Hepatic stellate cell (primary cell): ENCODE data around the gene CDK8.
"Not testable (repeated sequence)": the region's sequence is repeated elsewhere in the genome, so short reads cannot be mapped to it uniquely, and the experiment has no call there.

Experiments used
- DNase-seq: peaks from one replicate; pipeline ENCODE4 v3.0.0; 2011; ENCODE audit warnings: low spot score

The CDK8 gene

DNA sequence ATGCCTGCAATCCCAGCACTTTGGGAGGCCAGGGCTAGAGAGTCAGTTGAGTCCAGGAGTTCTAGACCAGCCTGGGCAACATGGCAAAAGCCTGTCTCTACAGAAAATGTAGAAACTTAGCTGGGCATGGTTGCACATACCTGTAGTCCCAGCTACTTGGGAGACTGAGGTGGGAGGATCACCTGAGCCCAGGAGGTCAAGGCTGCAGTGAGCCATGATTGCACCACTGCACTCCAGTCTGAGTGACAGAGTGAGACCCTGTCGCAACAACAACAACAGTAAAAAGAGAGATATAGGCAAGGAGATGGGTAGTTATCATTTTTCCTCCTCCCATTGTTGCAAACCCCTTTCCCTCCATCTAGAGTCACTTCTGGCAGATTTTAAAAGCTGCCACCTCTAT lies 62.2 kb downstream of the CDK8 start:
- DNase-seq: not testable (repeated sequence)

DNA sequence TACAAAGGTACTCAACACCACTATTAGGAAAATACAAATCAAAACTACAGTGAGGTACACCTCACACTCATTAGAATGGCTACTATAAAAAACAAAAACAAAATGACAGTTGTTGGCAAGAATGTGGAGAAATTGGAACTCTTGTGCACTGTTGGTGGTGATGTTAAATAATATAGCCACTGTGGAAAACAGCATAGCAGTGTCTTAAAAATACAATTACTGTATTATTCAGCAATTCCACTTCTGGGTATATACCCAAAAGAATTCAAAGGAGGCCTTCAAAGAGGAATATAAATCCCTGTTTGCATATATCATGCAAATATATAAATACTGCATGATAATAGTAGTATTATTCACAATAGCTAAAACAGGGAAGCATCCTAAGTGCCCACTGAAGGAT lies 66.8 kb downstream of the CDK8 start:
- no peak for DNase-seq

DNA sequence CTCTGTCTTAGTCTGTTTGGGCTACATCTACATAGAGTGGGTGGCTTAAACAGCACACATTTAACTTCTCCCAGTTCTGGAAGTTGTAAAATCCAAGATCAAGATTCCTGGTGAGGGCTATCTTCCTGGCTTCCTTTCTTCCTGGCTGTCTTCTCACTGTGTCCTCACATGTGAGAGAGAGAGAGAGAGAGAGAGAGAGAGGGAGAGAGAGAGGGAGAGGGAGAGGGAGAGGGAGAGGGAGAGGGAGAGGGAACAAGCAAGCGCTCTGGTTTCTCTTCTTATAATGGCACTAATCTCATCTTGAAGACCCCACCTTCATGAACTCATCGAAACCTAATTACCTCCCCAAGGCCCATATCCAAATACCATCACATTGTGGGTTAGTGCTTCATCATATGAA lies 69.2 kb downstream of the CDK8 start:
- DNase-seq: no peak

DNA sequence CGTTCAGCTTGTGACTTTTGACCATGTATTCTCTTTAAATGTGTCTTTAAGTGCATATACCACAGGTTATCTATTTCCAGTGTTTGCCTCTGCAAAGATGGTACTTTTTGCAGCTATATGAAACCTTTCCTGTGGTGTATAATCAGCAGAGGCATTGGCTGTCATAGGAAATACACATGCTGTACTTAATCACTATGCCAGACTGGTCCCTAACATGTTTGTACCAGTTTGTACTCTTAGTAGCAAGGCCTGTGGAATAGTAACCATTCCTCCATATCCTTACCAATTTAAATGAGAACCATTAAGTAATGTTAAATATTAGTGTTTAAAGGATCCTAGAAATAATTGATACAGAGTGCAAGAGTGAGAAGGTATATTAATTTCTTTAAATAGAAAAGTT lies 69.8 kb downstream of the CDK8 start:
- no peak for DNase-seq

DNA sequence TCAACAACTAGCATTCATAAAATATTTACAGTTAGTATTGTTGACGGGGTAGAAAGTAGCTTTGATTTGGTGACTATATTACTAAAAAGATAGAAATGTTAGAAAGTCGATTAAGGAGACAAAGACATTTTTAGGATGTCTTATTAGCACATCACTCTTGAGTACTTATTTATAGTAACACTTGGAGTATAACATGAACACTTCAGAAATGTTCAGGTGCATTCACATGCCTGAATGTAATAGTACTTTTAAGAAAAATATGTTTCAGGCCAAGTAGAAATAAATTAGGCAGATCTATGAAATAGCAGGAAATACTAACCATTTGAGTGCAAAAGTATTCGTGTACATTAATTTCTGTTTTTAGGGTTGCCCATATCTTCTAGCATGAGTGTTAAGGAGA lies 70.4 kb downstream of the CDK8 start:
- no peak for DNase-seq

DNA sequence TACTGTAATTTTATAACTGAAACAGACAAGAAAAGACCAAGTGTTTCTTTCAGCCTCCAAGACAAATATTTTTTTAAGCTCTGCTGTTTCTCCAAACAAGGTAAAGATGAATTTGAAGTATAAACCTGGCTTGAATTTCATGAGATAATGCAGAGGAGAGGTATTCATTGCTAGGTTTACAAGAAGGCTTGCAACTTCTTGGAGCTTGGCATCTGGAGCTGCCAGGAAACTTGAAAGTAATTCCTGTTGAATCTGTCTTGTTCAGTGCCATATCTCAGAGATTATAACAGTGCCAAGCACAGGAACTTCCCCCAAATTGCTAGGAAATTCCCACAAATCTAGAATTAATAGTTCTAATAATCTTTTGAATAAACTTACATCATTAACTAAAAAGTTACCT lies 70.9 kb downstream of the CDK8 start:
- DNase-seq: no peak

DNA sequence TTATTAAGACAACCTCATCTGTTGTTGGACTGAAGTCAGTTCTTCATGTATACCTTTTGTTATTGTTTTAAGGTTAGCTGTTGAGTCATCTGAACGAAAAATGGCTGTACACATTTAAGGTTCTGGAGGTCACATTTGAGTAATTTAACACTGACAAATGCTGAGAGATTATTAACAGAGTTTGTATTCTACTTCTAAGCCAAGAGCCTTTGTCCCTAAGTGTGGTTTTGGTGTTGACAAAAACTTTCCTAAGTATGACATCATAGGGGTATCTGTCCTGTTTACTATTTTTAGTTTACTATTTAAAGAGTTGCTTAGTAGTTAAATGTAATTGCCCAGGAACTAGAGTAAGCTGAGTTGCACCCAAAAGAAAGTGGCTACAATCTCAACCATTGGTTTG lies 71.9 kb downstream of the CDK8 start:
- no peak for DNase-seq

DNA sequence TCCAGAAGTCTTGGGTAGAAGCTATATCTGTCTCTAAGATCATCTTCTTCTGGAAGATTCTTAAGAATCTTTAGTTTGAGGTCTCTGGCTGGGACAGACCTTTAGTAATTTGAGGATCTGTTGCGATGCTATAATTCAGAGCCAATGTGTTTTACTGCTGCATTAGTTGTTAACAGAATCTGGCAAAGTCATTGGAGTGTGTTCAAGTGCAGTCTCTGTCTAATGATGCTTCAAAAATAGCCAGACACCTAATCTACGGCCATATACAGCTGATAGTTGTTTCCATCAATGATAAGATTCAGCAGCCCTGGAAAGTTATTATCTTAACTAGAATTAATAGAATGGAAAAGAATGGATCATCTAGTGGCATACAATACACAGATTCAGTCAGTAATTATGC lies 72.6 kb downstream of the CDK8 start:
- no peak for DNase-seq

DNA sequence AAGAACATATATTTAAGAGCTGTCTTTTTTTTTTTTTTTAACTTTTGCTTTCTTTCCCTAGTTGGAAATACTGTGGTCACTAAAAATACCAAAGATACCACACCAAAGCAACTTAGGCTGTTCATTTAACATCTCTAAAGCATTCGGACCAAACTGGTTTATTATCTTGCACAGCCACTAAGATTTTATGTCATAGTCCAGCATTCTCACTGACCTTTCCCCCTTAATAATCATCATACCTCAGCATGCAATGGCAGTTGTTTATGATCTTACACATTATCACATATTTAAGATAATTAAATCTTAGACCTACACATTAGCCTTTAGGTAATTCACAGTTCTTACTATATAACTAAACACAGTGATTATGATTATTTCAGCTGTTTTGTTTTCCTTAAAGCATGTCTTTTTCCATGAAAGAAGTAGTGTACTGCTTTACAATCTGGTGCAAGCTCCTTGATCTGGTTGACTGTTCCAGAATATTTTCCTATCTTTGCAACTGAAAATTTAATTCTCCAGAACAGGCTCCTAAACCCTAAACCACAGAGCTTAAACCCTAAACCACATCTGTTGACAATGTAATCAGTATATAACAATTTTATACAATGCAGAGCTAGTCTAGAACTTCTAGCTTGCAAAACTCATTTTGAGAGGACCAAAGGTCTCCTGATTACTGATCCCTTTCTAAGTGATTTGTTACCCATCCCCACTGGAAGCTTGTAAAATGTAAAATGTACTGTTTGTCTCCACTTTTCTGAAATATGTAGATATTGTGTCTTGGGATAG lies 74.2 kb downstream of the CDK8 start:
- no peak for DNase-seq

DNA sequence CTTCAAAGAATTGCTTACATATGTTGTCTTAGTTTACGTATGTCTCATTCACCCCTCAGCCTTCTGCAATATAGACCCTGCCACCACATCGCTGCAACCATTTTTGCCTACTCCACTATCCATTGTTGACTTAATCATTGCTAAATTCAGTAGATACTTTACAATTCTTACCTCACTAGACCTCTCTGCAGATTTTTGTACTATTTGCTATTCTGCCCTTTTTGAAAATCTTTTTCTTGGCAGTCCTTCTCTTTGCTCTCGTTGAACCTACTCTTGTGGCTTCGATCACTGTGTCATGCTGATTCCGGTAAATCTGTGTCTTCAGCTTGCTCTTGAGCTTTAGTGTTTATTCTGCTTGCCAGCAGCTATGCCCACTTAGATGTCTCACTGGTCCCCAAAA lies 81.2 kb downstream of the CDK8 start:
- DNase-seq: no peak

DNA sequence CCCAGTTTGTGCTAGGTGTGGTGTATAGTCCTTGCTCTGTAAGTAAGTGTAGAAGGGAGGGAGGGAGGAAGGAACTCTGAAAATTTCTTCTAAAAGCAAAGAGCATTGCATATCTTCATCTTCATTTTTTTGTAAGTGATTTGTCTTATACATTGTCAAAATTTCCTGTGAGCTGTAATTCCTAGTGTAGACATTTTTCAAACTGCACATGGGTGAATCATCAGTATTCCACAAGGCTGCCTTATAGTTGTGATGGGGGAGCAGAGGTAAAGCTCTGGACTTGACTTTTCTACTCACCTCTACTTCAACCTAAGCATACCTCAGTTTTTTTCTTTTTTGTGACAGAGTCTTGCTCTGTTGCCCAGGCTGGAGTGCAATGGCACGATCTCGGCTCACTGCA lies 86.9 kb downstream of the CDK8 start:
- DNase-seq: no peak

DNA sequence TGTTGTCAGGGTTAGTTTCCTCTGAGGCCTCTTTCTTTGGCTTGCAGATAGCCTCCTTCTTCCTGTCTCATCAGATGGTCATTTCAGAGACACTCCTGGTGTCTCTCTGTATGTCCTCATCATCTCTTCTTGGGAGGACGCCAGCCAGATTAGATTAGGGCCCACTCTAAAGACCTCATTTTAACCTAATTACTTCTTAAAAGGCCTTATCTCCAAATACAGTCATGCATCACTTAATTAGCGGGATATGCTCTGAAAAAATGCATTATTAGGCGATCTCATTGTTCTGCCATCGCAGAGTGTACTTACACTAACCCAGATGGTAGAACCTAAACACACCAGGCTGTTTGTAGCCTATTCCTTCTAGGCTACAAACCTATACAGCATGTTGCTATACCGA lies 89.0 kb downstream of the CDK8 start:
- DNase-seq: no peak

DNA sequence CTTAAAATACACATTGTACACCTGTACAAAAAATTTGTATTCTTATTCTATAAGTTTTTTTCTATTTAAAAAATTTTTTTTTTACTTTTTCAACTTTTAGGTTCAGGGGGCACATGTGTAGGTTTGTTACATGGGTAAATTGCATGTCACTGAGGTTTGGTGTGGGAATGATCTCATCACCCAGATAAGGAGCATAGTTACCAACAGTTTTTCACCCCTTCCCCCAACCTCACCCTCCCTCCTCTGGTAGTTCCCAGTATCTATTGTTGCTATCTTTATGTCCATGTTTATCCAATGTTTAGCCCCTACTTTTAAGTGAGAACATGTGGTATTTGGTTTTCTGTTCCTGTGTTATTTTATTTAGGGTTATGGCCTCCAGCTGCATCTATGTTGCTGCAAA lies 89.9 kb downstream of the CDK8 start:
- no peak for DNase-seq

DNA sequence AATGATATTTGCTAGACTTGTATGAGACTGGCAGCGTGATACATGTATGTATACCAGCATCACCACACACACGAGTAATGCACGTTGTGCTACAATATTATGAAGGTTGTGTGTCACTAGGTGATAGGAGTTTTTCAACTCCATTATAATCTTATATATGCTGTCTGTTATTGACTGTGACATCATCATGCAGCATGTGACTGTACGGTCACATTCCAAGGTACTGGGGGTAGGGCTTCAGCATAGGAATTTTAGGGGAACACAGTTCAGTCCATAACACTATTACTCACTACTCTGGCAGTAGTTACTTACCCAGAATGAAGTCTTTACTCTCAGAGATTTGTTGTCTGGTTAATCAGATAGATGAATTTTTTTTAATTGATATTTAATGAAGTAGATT lies 91.1 kb downstream of the CDK8 start:
- no peak for DNase-seq

DNA sequence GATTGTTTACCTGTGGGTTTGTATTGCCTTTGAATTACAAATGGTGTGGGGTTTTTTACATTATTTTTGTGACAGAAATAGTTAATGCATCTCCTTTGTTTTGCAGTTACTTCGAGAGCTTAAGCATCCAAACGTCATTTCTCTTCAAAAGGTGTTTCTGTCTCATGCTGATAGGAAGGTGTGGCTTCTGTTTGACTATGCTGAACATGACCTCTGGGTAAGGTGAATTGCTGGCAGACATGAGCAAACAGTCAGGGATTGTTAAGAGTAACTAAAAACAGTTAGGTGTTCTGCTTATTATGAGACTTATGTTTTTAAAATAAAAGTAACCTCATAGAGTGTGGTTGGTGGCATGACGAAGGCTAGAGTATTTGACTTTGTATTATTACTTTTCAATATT lies 95.0 kb downstream of the CDK8 start:
- no peak for DNase-seq

DNA sequence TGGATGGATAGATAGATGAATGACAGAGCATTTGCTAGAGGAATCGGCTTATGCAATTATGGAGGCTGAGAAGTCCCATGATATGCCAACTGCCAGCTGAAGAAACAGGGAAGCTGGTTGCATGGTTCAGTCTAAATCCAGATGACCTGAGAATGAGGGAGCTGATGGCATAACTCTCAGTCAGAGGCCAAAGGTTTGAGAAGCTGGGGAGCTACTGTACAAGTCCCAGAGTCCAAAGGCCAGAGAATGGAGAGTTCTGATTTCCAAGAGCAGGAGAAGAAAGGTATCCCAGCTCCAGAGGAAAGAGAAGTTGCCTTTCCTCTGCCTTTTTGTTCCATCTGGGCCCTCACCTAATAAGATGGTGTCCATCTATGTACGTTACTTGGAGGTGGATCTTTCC lies 108.3 kb downstream of the CDK8 start:
- DNase-seq: no peak

DNA sequence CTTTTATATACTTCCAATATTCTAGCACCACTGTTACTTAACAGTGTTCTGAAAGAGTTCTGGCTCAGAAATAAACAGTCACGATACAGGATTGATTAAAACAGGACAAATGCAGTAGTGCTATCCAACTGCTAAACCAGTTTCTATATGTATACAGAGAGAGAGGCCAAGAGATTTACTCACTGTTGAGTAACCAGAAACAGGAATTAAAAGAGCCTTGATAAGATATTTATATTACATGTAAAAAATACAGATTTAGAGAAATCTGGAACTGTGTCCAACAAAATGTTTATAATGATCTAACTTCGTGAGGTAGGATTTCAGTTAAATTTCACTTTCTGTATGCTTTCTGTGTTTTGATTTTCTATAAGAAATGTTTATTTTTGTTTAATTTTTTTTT lies 116.6 kb downstream of the CDK8 start:
- no peak for DNase-seq

DNA sequence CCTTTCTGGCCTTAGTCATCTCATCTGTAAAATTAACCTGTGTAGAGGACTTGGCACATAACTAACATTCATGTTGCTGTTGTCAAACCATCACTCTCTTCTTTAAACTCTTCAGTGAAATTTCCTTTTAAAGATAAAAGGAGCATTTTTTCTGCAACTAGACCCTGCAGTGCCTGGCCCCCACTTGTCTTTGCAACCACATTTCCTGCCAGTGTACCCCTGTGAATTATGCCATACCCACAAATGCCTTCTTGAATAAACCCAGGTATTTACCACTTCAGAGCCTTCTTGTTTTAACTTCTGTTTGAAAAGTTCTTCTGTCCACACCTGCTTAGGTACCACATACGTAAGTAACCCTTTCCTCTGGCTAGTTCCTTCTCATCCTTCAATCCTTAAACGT lies 118.8 kb downstream of the CDK8 start:
- no peak for DNase-seq

DNA sequence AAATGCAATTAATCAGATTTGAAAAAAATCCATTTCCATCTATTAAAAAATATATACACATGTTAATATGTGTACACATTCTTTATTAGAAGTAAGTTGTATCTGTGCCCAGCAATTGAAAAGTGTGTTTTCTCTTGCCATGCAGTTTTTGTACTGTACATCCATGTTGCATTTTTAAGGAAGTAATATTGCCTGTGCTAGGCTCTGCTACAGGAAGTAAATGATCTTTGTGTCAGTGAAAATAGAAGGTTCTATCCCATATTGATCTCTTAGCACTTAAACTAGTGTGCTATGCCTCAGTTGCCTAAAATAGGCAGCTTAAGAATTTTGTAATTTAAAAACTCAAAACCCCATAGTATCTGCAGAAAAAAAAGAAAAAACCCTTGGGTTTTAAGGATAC lies 122.5 kb downstream of the CDK8 start:
- no peak for DNase-seq

DNA sequence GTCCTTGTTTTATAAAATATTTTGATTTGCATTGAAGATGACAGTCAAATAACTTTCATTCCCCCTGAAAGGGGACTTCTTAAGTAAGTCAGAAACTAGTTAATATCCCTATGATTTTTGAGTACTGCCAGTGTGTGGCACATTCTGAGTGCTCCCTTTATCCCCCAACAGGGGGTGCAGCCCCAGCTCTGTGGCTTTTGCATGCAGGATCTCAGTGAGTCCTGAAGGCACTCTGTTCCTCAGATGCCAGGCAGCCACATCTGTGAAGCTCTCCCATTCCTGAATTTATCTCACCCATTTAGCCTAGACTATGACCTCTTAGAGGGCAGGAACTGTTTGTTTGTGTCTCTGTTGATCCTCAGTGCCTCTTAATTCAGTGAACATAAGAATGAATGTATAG lies 123.1 kb downstream of the CDK8 start:
- peak; percentile 5 for DNase-seq

DNA sequence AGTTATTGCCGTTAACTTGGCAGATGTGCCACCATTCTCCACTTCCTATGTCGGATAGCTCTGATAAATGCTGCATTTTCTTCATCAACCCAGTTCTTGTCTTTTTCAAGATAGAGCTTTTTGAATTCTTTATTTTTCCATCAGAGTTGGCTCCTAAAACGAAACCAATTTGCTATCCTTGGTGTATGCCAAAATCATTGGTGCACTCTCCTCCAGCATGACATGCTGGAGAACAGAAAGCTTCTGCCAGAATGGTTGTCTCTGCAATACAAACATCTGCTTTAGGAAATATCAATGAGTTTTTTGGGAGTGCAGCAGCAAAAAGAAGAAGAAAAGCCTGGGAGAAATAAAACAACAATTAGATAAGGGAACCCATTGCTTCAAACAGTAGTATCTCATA lies 124.2 kb downstream of the CDK8 start:
- no peak for DNase-seq

DNA sequence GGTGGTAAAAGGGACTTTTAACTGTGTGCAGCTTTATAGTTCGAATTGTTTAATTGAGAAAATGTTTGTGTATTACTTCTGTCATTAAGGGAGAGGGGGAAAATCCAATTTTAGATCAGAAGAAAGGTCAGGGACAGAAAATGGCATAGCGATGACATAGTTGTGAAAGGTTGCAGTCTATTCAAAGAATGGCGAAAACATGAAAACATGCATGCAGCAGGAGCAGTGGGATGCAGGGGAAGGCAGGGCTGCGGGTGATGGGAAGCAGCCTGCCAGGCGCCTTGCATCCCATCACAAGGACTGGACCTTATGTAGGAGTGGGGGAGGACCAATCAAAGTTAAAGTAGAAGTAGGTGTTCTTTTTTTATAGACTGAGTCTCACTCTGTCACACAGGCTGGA lies 125.9 kb downstream of the CDK8 start:
- DNase-seq: no peak

DNA sequence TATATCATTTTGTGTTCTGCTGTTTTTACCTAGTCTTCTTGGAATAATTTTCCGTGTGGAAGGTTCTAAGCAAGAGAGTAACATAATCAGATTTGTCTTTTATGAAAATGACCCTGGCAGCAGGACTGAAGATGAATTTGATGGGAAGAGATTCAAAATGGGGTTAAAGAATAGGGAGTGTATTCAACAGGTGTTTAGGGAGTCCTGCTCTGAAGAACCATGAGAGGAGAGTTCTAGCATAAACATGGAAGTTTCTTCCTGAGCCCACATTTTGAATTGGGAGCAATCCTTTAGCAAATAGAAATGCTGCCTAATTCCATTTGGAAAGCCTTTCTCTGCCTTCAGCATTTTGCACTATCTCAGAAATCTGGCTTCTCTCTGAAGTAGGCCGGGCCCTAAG lies 127.0 kb downstream of the CDK8 start:
- DNase-seq: no peak

DNA sequence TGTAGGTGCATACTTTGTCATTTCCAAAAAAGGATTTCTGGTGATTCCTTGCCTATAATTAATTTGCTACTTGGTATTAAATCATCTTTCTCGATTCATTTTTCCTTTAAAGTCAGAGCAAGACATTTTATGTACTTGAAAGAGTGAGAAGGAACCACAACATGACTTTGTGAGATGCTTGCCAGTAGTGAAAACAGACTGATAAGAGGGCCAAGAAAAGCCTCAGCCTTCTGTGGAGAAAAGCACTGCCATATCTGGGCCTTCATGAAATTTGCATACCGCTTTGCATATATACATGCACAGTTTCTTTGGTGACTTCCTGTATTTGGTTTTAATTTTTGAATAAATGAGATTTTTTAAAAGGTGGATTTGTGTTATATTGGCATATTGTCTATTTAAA lies 128.4 kb downstream of the CDK8 start:
- DNase-seq: no peak

DNA sequence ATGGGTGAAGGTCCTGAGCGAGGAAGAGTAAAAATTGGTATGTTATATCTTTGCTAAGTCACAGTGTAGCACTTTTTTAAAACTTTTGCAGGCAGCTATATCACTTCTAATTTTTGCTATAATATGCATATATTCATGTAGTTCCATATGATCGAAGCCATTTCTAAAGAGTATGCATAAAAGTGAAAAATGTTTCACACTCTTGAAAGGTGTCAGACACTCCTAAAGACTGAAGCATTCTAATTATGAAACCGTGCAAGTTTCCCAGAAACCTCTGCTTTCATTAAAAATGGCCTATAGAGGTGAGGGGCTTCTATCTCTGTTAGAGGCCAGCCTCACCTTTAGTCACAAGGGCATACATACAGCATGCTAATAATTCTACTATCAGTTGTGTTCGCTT lies 128.9 kb downstream of the CDK8 start:
- no peak for DNase-seq
